ENCODE results near the gene KIAA1958.

KIAA1958 gene

GRCh38 chr9:112570671-112571167 is 84.1 kb downstream of the KIAA1958 start:
- TF ChIP-seq, protein P1, sequence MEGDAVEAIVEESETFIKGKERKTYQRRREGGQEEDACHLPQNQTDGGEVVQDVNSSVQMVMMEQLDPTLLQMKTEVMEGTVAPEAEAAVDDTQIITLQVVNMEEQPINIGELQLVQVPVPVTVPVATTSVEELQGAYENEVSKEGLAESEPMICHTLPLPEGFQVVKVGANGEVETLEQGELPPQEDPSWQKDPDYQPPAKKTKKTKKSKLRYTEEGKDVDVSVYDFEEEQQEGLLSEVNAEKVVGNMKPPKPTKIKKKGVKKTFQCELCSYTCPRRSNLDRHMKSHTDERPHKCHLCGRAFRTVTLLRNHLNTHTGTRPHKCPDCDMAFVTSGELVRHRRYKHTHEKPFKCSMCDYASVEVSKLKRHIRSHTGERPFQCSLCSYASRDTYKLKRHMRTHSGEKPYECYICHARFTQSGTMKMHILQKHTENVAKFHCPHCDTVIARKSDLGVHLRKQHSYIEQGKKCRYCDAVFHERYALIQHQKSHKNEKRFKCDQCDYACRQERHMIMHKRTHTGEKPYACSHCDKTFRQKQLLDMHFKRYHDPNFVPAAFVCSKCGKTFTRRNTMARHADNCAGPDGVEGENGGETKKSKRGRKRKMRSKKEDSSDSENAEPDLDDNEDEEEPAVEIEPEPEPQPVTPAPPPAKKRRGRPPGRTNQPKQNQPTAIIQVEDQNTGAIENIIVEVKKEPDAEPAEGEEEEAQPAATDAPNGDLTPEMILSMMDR (IDR thresholded peaks at IDR 0.05; ENCODE audit: low read depth, low read length, missing control alignments) = no peak
- no peak for DNase-seq (ENCODE audit: low read depth)
- H3K4me3 ChIP-seq (ENCODE audit: low read depth, low read length) = no peak overlapping the region

DNA sequence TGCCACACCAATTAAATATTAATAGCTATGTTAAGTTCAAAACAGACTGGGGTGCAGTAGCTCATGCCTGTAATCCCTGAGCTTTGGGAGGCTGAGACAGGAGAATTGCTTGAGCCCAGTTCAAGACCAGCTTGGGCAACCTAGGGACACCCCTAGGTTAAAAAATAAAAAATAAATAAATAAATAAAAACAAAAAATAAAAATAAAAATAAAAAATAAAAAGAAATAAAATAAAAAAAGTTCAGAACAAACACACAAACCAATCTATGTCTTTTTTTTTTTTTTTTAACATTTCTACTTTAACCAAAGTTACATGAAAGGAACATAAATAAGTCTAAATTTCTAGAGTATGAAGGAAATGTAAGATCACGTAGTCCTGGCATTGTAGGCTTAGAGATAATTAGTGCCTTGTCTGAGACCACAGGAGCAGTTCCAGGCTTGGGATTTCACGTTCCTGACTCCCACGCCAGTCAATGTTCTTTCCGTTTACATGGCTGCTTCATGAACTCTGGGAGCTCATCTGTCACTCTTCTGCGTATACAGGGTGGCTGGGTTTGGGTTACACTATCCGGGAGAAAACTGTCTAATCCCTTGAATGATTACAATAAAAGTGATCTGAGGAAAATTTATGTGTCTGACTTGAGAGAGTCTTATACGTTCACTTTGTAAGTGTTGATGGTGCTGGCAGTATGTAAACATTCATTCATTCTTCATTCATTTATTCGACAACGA is 85.2 kb downstream of the KIAA1958 start:
- H3K4me3 ChIP-seq (ENCODE audit: low read depth, low read length) = no peak overlapping the region
- TF ChIP-seq, protein P1 (IDR thresholded peaks at IDR 0.05; ENCODE audit: low read depth, low read length, missing control alignments) = no peak
- no peak for DNase-seq (ENCODE audit: low read depth)

DNA sequence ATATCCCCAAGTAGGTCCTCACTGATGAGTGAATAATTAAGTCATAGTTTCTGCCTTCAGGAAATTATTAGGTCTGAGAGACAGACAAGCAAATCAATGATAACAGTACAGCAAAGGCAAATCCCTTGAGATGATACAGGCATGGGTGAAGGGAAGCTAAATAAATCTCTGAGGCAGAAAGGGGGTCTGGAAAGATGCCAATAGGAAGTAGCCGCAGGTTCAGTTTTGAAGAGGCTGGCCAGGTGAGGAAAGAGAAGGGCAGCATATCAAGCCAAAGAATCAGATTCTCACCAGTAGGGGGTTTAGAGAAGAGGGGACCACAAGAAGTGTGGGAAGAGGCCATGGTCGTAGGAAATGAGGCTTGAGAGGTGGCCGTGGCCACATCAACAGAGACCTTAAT is 85.8 kb downstream of the KIAA1958 start:
- TF ChIP-seq, protein P1 (IDR thresholded peaks at IDR 0.05; ENCODE audit: low read depth, low read length, missing control alignments) = no peak
- no peak for DNase-seq (ENCODE audit: low read depth)

GRCh38 chr9:112574008-112574407 is 87.4 kb downstream of the KIAA1958 start:
- H3K4me3 ChIP-seq (ENCODE audit: low read depth, low read length) = no peak overlapping the region
- TF ChIP-seq, protein P1 (IDR thresholded peaks at IDR 0.05; ENCODE audit: low read depth, low read length, missing control alignments) = no peak
- no peak for DNase-seq (ENCODE audit: low read depth)

More for the DNA sequence above, 85.8 kb downstream of the KIAA1958 start:
- no peak overlapping the region for H3K4me3 ChIP-seq (ENCODE audit: low read depth, low read length)

- no peak for DNase-seq (ENCODE audit: low read depth)
- H3K4me3 ChIP-seq (ENCODE audit: low read depth, low read length) = no peak overlapping the region
- TF ChIP-seq, protein P1 (IDR thresholded peaks at IDR 0.05; ENCODE audit: low read depth, low read length, missing control alignments) = no peak
These were observed 88.5 kb downstream of the KIAA1958 start for GRCh38 chr9:112575107-112575506.

- H3K4me3 ChIP-seq (ENCODE audit: low read depth, low read length) = no peak overlapping the region
- TF ChIP-seq, protein P1 (IDR thresholded peaks at IDR 0.05; ENCODE audit: low read depth, low read length, missing control alignments) = no peak
- no peak for DNase-seq (ENCODE audit: low read depth)
These were observed 95.0 kb downstream of the KIAA1958 start for GRCh38 chr9:112581469-112582176.
